CD4-positive, alpha-beta memory T cell (primary cell): ENCODE results near the gene QRFPR. TPM values are rescaled to one million over a fixed set of nuclear protein-coding genes. Genes with fewer than 3 reads are reported as not detected.

Experiments
- CTCF ChIA-PET: fragments of 350-600 bp; sonication (Branson Sonifier 250); formaldehyde crosslinking; loops from one replicate; lab custom pipeline; 2021; ENCODE audit warnings: inconsistent platforms; ENCODE audit not compliant: partially characterized antibody; lab: Charles Lee
- POLR2A ChIA-PET: fragments of 350-600 bp; sonication (Branson Sonifier 250); formaldehyde crosslinking; loops from one replicate; lab custom pipeline; 2021; ENCODE audit not compliant: partially characterized antibody; lab: Charles Lee
- DNase-seq, 5 donors: peaks; one replicate each; pipeline versions ENCODE4 v3.0.0 to v3.0.0-alpha.2; 2020 to 2022; ENCODE audit warnings: mixed read lengths in 1 of 5
- H3K27ac ChIP-seq: one replicate; pipeline ENCODE4 v1.7.0; 2013; ENCODE audit warnings: low read depth, low read length
- H3K27me3 ChIP-seq: 2 replicates; pipeline ENCODE4 v1.7.0; 2013; ENCODE audit warnings: mild to moderate bottlenecking, low read length, moderate library complexity; ENCODE audit not compliant: insufficient read depth
- H3K36me3 ChIP-seq: 2 replicates; pipeline ENCODE4 v1.7.0; 2013; ENCODE audit warnings: mild to moderate bottlenecking, low read length, moderate library complexity; ENCODE audit not compliant: insufficient read depth
- H3K4me1 ChIP-seq: 2 replicates; pipeline ENCODE4 v1.7.0; 2013; ENCODE audit warnings: mild to moderate bottlenecking, low read length, moderate library complexity; ENCODE audit not compliant: insufficient read depth
- H3K4me3 ChIP-seq, 2 donors: one replicate each; pipeline ENCODE4 v1.7.0; 2013; ENCODE audit warnings: low read length in 2 of 2, mild to moderate bottlenecking in 1 of 2
- H3K9me3 ChIP-seq, 2 donors: one replicate each; pipeline ENCODE4 v1.7.0; 2013; ENCODE audit warnings: low read length in 2 of 2, control low read depth in 1 of 2; ENCODE audit not compliant: control insufficient read depth in 1 of 2
- H3K27ac Mint-ChIP-seq, 7 donors: one replicate each; pipeline ENCODE4 v1.8.0; 2020 to 2021; ENCODE audit warnings: mixed read lengths in 7 of 7, mild to moderate bottlenecking in 6 of 7, inconsistent platforms in 3 of 7, moderate library complexity in 3 of 7
- H3K27me3 Mint-ChIP-seq, 2 donors: one replicate each; pipeline ENCODE4 v1.8.0; 2020 to 2021; ENCODE audit warnings: mixed read lengths in 2 of 2
- H3K36me3 Mint-ChIP-seq, 2 donors: one replicate each; pipeline ENCODE4 v1.8.0; 2020 to 2021; ENCODE audit warnings: mixed read lengths in 2 of 2, inconsistent platforms in 1 of 2, mild to moderate bottlenecking in 1 of 2
- H3K4me1 Mint-ChIP-seq, 4 donors: one replicate each; pipeline ENCODE4 v1.8.0; 2020 to 2021; ENCODE audit warnings: mixed read lengths in 4 of 4, mild to moderate bottlenecking in 1 of 4
- H3K4me3 Mint-ChIP-seq, 8 donors: one replicate each; pipeline ENCODE4 v1.8.0; 2020 to 2021; ENCODE audit warnings: mixed read lengths in 8 of 8, mild to moderate bottlenecking in 7 of 8, moderate library complexity in 6 of 8, inconsistent platforms in 3 of 8
- H3K9me3 Mint-ChIP-seq, 8 donors: one replicate each; pipeline ENCODE4 v1.8.0; 2020 to 2021; ENCODE audit warnings: mixed read lengths in 8 of 8, mild to moderate bottlenecking in 5 of 8, inconsistent platforms in 3 of 8, moderate library complexity in 1 of 8
- intact Hi-C: fragments of 100-400 bp; cut with micrococcal nuclease; formaldehyde crosslinking; loops from one replicate; pipeline ENCODE4 v1.15.1; 2023
- polyA plus RNA-seq, 2 donors: library from polyadenylated mRNA; unstranded; fragments of 300-500 nt; fragmentation: Illumina TruSeq; gene quantifications; one replicate each; pipeline ENCODE4 v1.2.3, GENCODE V29; 2021
- total RNA-seq, 2 experiments: library from RNA; stranded (reverse); gene quantifications; one replicate each; pipeline ENCODE4 v1.2.3, GENCODE V29; 2021

Gene QRFPR
- total and polyA plus RNA-seq, 4 experiments from 2014 or later: not detected

DNA sequence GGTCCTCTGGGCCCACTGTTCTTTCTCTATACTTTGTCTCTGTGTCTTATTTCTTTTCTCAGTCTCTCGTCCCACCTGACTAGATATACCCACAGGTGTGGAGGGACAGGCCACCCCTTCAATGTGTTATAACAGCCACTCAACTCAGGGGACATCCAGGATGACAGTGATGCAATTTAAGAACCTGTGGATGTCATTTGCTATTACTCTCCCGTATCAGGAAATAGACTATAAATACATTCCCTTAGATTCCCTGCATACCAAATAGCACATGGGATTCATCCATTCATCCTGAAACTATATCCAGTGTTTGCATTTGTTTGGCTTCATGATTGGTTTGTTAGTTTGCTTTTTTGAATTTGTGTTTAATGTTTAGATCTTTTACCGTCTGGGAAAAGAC is 16.6 kb upstream of the QRFPR start:
- Histone ChIP-seq H3K27ac (no peak overlapping the region), H3K4me1 (no peaks in the 10 kb centered on the region), H3K36me3 (no peaks in the 10 kb centered on the region), H3K4me3 (no peak overlapping the region), H3K27me3 (no peaks in the 10 kb centered on the region), H3K9me3 (no peaks in the 10 kb centered on the region)
- DNase-seq: no peak
- Mint-ChIP-seq H3K4me1 (no peaks in the 10 kb centered on the region), H3K27me3 (peaks cover 4 to 5% of the 10 kb centered on the region in 2 donors), H3K27ac (no peak overlapping the region), H3K36me3 (no peaks in the 10 kb centered on the region), H3K9me3 (no peaks in the 10 kb centered on the region), H3K4me3 (no peak overlapping the region)
- ChIA-PET POLR2A (no interaction called here), CTCF (interaction anchor here (1.6 kb wide), 1 partner anchor 12 kb away, joined by 3 read pairs; no protein-coding TSS in a partner anchor)
- intact Hi-C loops: no loop called here

DNA sequence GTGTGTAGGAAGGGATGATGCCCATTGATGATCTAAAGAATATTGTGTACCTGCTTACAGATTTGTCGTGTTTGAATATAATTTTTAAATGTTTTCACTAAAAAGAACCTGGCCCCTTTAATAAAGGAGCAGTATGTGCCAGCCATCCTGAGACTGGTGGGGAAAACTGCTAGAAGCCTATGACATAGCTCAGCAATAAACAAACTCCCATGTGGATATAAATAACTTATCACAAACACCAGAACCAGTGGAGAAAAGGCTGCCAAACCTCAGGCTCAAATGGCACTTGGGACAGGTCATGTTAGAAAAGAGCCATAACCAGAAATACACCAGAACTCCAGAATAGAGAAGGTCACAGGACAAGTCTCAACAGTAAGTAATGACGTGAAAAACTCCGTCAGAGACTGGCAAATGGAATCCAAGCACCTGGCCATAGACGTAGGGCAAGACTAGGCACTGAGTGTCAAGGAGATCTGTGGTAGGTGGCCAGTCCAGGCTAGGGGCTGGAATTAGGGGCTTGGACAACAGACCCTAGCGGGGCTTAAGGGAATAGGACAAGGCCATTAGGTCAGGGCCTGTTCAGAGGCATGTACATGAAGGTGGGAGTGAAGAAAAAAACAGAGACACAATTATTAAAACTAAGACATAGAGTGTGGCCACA is 11.7 kb upstream of the QRFPR start:
- Mint-ChIP-seq H3K36me3 (no peaks in the 10 kb centered on the region), H3K27ac (no peak overlapping the region), H3K4me3 (no peak overlapping the region), H3K27me3 (peaks cover 5 to 12% of the 10 kb centered on the region in 2 donors), H3K4me1 (no peaks in the 10 kb centered on the region), H3K9me3 (peaks cover 0 to 2% (median 0%) of the 10 kb centered on the region in 8 donors)
- POLR2A ChIA-PET: no interaction called here
- Histone ChIP-seq H3K27me3 (no peaks in the 10 kb centered on the region), H3K27ac (no peak overlapping the region), H3K9me3 (no peaks in the 10 kb centered on the region), H3K36me3 (no peaks in the 10 kb centered on the region), H3K4me3 (no peak overlapping the region), H3K4me1 (no peaks in the 10 kb centered on the region)
- DNase-seq: no peak
- intact Hi-C loops: no loop called here
- CTCF ChIA-PET: no interaction called here

DNA sequence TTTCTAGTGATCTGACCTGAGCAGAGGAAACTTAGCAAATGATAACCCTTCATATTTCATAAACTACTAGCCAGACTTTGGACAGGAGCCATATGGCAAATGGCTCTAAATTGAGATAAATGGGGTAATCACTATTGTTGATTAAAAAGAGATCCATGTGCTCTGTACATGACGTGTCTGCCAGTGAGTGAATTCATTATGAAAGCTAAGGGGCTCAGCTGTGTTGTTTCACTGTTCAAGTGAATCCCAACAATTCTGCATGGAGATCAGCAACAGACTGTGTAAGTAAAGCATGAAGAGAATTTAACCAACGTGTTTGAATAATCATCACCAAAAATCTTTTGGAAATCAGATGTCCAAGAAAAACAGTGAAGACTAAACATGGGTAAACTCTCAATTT is 9.5 kb upstream of the QRFPR start:
- intact Hi-C loops: no loop called here

DNA sequence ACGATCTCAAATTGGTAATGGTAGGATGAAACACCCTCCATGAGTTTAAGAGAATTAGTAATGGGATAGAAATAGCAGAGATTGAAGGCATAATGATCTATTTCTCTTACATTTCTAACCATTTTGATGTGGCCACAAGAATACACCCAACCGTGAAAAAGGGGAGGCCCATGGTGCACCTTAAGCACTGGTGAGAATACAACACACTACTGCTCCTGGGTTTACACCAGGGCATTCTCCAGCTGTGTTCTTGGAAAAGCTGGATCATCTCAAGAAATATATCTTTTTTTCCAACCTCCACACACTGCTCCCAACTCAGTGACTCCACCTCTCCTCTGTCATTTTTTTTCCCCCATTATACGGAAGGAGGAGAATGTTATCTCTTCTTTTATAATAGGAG is 1.5 kb downstream of the QRFPR start:
- ChIA-PET CTCF (no interaction called here), POLR2A (no interaction called here)
- H3K36me3 Mint-ChIP-seq: no peaks in the 10 kb centered on the region
- H3K27ac Mint-ChIP-seq: no peak overlapping the region
- Histone ChIP-seq H3K27me3 (peaks cover 7% of the 10 kb centered on the region), H3K4me3 (no peak overlapping the region), H3K36me3 (no peaks in the 10 kb centered on the region), H3K4me1 (peaks cover 6% of the 10 kb centered on the region), H3K27ac (no peak overlapping the region), H3K9me3 (no peaks in the 10 kb centered on the region)
- no peaks in the 10 kb centered on the region for H3K9me3 Mint-ChIP-seq
- H3K4me1 Mint-ChIP-seq: peaks cover 5 to 12% (median 9%) of the 10 kb centered on the region in 4 donors
- DNase-seq: no peak
- H3K27me3 Mint-ChIP-seq: peaks cover 50 to 55% of the 10 kb centered on the region in 2 donors
- peak overlapping the region in 1 of 8 donors; percentile 74 for H3K4me3 Mint-ChIP-seq
- intact Hi-C loops: no loop called here

More for the DNA sequence above, 9.5 kb upstream of the QRFPR start:
- no peaks in the 10 kb centered on the region for H3K36me3 ChIP-seq
- Mint-ChIP-seq H3K4me3 (no peak overlapping the region), H3K36me3 (no peaks in the 10 kb centered on the region), H3K27me3 (peaks cover 16 to 28% of the 10 kb centered on the region in 2 donors), H3K9me3 (peaks cover 0 to 4% (median 0%) of the 10 kb centered on the region in 8 donors), H3K4me1 (no peaks in the 10 kb centered on the region), H3K27ac (no peak overlapping the region)
- CTCF ChIA-PET: no interaction called here
- POLR2A ChIA-PET: no interaction called here
- H3K27ac ChIP-seq: no peak overlapping the region
- H3K9me3 ChIP-seq: no peaks in the 10 kb centered on the region
- no peaks in the 10 kb centered on the region for H3K4me1 ChIP-seq
- no peak for DNase-seq
- no peaks in the 10 kb centered on the region for H3K27me3 ChIP-seq
- no peak overlapping the region for H3K4me3 ChIP-seq

DNA sequence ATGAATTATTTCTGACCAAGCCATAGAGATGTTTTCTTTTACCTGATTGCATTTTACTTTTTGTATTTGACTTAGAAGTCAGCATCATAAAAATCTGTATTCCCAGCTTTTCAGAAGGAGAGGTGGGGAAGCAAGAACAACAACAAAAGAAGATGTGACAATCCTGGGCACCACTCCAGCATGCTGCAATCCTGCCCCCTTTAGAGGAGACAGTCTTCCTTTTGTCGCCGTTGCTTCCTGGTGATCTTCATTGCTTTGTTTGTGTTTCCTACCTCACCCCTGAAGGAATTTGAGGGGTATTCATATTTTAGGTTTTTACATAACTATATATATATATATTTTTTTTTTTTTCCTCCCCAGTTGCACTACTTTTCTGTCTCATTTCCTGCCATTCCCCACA is 3.7 kb downstream of the QRFPR start:
- Histone ChIP-seq H3K27ac (no peak overlapping the region), H3K4me3 (no peak overlapping the region), H3K27me3 (peaks cover 7% of the 10 kb centered on the region), H3K36me3 (no peaks in the 10 kb centered on the region), H3K9me3 (no peaks in the 10 kb centered on the region), H3K4me1 (peaks cover 6% of the 10 kb centered on the region)
- CTCF ChIA-PET: no interaction called here
- peaks cover 5 to 12% (median 9%) of the 10 kb centered on the region in 4 donors for H3K4me1 Mint-ChIP-seq
- H3K27ac Mint-ChIP-seq: no peak overlapping the region
- intact Hi-C loops: no loop called here
- H3K36me3 Mint-ChIP-seq: no peaks in the 10 kb centered on the region
- H3K4me3 Mint-ChIP-seq: no peak overlapping the region
- H3K27me3 Mint-ChIP-seq: peaks cover 42 to 47% of the 10 kb centered on the region in 2 donors
- POLR2A ChIA-PET: no interaction called here
- H3K9me3 Mint-ChIP-seq: no peaks in the 10 kb centered on the region
- no peak for DNase-seq

DNA sequence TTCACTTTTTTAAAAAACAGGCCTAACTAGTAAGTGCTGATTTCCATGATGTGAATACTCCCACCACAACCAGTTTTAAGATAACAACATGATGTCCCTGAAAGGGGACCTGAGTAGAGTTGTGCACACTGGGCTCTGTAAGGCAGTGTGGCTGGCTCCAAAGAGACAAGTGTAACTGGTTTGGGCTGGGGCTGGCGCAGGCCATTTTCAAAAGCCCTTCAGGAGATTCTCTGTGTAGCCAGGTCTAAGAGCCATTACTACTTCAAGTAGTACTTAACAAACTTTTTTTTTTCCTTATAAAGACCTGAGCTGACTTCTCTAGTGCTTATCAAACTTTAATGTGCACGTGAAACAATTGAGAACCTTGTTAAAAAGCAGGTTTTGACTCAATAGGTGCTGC is 4.3 kb downstream of the QRFPR start:
- no peaks in the 10 kb centered on the region for H3K9me3 Mint-ChIP-seq
- H3K4me3 Mint-ChIP-seq: no peak overlapping the region
- H3K36me3 Mint-ChIP-seq: no peaks in the 10 kb centered on the region
- no peak for DNase-seq
- H3K4me1 Mint-ChIP-seq: peaks cover 5 to 11% (median 9%) of the 10 kb centered on the region in 4 donors
- Histone ChIP-seq H3K4me3 (no peak overlapping the region), H3K27ac (no peak overlapping the region), H3K9me3 (no peaks in the 10 kb centered on the region), H3K36me3 (no peaks in the 10 kb centered on the region), H3K4me1 (peaks cover 6% of the 10 kb centered on the region), H3K27me3 (peaks cover 3% of the 10 kb centered on the region)
- ChIA-PET POLR2A (no interaction called here), CTCF (no interaction called here)
- intact Hi-C loops: no loop called here
- H3K27me3 Mint-ChIP-seq: peaks cover 39 to 44% of the 10 kb centered on the region in 2 donors
- no peak overlapping the region for H3K27ac Mint-ChIP-seq

DNA sequence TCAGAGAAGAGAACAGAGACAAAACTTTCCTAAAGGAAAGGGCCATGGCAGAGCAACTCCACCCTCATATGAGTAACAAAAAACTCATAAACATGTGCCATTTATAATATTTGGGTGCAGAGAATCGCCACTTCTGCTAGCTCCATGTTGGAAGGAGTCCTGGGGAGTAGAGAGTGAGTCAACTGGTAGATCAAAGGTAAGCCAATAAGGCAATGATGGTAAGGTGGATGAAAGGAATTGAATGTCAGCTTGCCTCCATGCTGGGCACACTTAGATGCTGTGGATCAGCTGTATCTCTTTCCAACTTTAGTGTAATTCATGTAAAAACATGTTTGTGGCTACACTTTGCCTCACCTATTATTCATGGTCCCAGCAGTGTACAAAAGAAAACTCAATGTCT is 4.7 kb downstream of the QRFPR start:
- Histone ChIP-seq H3K9me3 (no peaks in the 10 kb centered on the region), H3K4me3 (no peak overlapping the region), H3K27me3 (no peaks in the 10 kb centered on the region), H3K36me3 (no peaks in the 10 kb centered on the region), H3K27ac (no peak overlapping the region), H3K4me1 (peaks cover 6% of the 10 kb centered on the region)
- H3K27me3 Mint-ChIP-seq: peaks cover 35 to 40% of the 10 kb centered on the region in 2 donors
- no peak overlapping the region for H3K27ac Mint-ChIP-seq
- no peak for DNase-seq
- ChIA-PET CTCF (no interaction called here), POLR2A (no interaction called here)
- peaks cover 5 to 11% (median 7%) of the 10 kb centered on the region in 4 donors for H3K4me1 Mint-ChIP-seq
- no peaks in the 10 kb centered on the region for H3K36me3 Mint-ChIP-seq
- no peaks in the 10 kb centered on the region for H3K9me3 Mint-ChIP-seq
- intact Hi-C loops: no loop called here
- no peak overlapping the region for H3K4me3 Mint-ChIP-seq
